Hematopoietic multipotent progenitor cell treated with erythropoietin and hydrocortisone succinate and interleukin-3 and kit ligand, for 15 days (in vitro differentiated cells): ENCODE data around the gene JMJD1C.
"Not testable (repeated sequence)": the region's sequence is repeated elsewhere in the genome, so short reads cannot be mapped to it uniquely, and the experiment has no call there.

ENCODE experiments used
- DNase-seq: peaks from one replicate; pipeline ENCODE4 v3.0.0-alpha.2; 2015; ENCODE audit warnings: low spot score

Gene JMJD1C

GRCh38 chr10:63297941-63298340 is 167.8 kb downstream of the JMJD1C start:
- DNase-seq, result no peak

- no peak for DNase-seq
Observed at GRCh38 chr10:63294781-63295180, 171.0 kb downstream of the JMJD1C start.

- not testable (repeated sequence) for DNase-seq
Observed at GRCh38 chr10:63292847-63293246, 172.9 kb downstream of the JMJD1C start.

- DNase-seq, result no peak
Observed at GRCh38 chr10:63288170-63288569, 177.6 kb downstream of the JMJD1C start.

GRCh38 chr10:63286754-63287264 is 179.0 kb downstream of the JMJD1C start:
- no peak for DNase-seq

- no peak for DNase-seq
Observed at GRCh38 chr10:63286340-63286739, 179.4 kb downstream of the JMJD1C start.

GRCh38 chr10:63283901-63284300 is 181.9 kb downstream of the JMJD1C start:
- DNase-seq, result not testable (repeated sequence)

- no peak for DNase-seq
Observed at GRCh38 chr10:63283093-63283492, 182.7 kb downstream of the JMJD1C start.

GRCh38 chr10:63281967-63282366 is 183.8 kb downstream of the JMJD1C start:
- DNase-seq, result no peak

GRCh38 chr10:63280386-63280785 is 185.4 kb downstream of the JMJD1C start:
- DNase-seq, result no peak

GRCh38 chr10:63275094-63275493 is 190.7 kb downstream of the JMJD1C start:
- DNase-seq, result no peak

- no peak for DNase-seq
Observed at GRCh38 chr10:63273577-63273976, 192.2 kb downstream of the JMJD1C start.

- DNase-seq, result peak; percentile 88
Observed at GRCh38 chr10:63268798-63269503, 196.8 kb downstream of the JMJD1C start.

GRCh38 chr10:63268149-63268797 is 197.5 kb downstream of the JMJD1C start:
- peak; percentile 50 for DNase-seq

GRCh38 chr10:63267414-63268148 is 198.2 kb downstream of the JMJD1C start:
- peak; percentile 63 for DNase-seq

GRCh38 chr10:63266391-63267316 is 199.1 kb downstream of the JMJD1C start:
- peak; percentile 47 for DNase-seq

GRCh38 chr10:63265683-63266235 is 200.0 kb downstream of the JMJD1C start:
- no peak for DNase-seq

- DNase-seq, result peak; percentile 78
Observed at GRCh38 chr10:63265222-63265617, 200.6 kb downstream of the JMJD1C start.

- peak; percentile 47 for DNase-seq
Observed at GRCh38 chr10:63264617-63265221, 201.1 kb downstream of the JMJD1C start.

GRCh38 chr10:63262430-63263073 is 203.2 kb downstream of the JMJD1C start:
- no peak for DNase-seq
